Nephron (organoid): Measurements from ENCODE around the gene IGFL1.
"Not testable (repeated sequence)": the region's sequence is repeated elsewhere in the genome, so short reads cannot be mapped to it uniquely, and the experiment has no call there.

ENCODE experiments used
- H3K27ac Mint-ChIP-seq, 3 experiments: 2 replicates each; pipeline ENCODE4 v1.8.0; 2020; ENCODE audit warnings: mixed read lengths in 3 of 3, mild to moderate bottlenecking in 2 of 3, moderate library complexity in 1 of 3
- H3K27me3 Mint-ChIP-seq: 2 replicates; pipeline ENCODE4 v1.8.0; 2021; ENCODE audit warnings: low read depth, mild to moderate bottlenecking, moderate library complexity, mixed read lengths
- H3K36me3 Mint-ChIP-seq: 2 replicates; pipeline ENCODE4 v1.8.0; 2020; ENCODE audit warnings: low read depth, mixed read lengths
- H3K4me1 Mint-ChIP-seq: 2 replicates; pipeline ENCODE4 v1.8.0; 2020; ENCODE audit warnings: mixed read lengths
- H3K4me3 Mint-ChIP-seq, 3 experiments: 2 replicates each; pipeline ENCODE4 v1.8.0; 2020; ENCODE audit warnings: mild to moderate bottlenecking in 3 of 3, mixed read lengths in 3 of 3, moderate library complexity in 2 of 3
- H3K9me3 Mint-ChIP-seq: 2 replicates; pipeline ENCODE4 v1.8.0; 2020; ENCODE audit warnings: mixed read lengths
- TF ChIP-seq, protein P1 (sequence below), 3 experiments: fragments of 200-600 bp; sonication (generic); IDR thresholded peaks; one replicate each; pipeline ENCODE4 v1.5.0; 2021; ENCODE audit warnings: antibody characterized with exemption in 3 of 3; ENCODE audit not compliant: unreplicated experiment in 3 of 3

The IGFL1 gene

DNA sequence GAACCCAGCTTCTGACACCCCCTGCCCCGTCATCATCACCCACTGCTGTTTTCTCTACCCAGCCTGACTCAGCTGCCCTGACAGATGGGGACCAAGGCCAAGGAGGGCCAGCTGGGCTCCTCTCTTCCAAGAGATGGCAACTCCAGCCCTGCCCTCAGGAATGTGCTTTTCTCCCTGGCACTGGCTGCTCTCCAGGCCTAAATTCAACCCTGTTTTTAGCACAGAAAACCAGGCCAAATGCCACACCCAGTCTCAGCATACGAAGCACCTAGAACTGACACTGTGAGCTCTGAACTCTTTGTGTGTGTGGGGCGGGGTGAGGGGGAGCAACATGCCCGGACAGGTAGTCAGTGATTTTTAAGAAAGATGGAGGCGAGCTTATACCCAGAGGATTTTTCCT, 23.4 kb upstream of the IGFL1 start:
- Mint-ChIP-seq H3K36me3 (no peaks in the 10 kb centered on the region), H3K9me3 (peaks cover 2% of the 10 kb centered on the region), H3K27me3 (peaks cover 24% of the 10 kb centered on the region), H3K4me1 (peaks cover 15% of the 10 kb centered on the region), H3K4me3 (no peak overlapping the region), H3K27ac (no peak overlapping the region)
- TF ChIP-seq, protein P1, sequence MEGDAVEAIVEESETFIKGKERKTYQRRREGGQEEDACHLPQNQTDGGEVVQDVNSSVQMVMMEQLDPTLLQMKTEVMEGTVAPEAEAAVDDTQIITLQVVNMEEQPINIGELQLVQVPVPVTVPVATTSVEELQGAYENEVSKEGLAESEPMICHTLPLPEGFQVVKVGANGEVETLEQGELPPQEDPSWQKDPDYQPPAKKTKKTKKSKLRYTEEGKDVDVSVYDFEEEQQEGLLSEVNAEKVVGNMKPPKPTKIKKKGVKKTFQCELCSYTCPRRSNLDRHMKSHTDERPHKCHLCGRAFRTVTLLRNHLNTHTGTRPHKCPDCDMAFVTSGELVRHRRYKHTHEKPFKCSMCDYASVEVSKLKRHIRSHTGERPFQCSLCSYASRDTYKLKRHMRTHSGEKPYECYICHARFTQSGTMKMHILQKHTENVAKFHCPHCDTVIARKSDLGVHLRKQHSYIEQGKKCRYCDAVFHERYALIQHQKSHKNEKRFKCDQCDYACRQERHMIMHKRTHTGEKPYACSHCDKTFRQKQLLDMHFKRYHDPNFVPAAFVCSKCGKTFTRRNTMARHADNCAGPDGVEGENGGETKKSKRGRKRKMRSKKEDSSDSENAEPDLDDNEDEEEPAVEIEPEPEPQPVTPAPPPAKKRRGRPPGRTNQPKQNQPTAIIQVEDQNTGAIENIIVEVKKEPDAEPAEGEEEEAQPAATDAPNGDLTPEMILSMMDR (IDR thresholded peaks at IDR 0.05; ENCODE audit: unreplicated experiment in 3 of 3), result no peak

GRCh38 chr19:46206682-46207081, 22.9 kb upstream of the IGFL1 start:
- Mint-ChIP-seq H3K27ac (no peak overlapping the region), H3K4me1 (peaks cover 20% of the 10 kb centered on the region), H3K9me3 (peaks cover 2% of the 10 kb centered on the region), H3K36me3 (no peaks in the 10 kb centered on the region), H3K4me3 (no peak overlapping the region), H3K27me3 (peaks cover 24% of the 10 kb centered on the region)
- TF ChIP-seq, protein P1 (IDR thresholded peaks at IDR 0.05; ENCODE audit: unreplicated experiment in 3 of 3), result no peak

GRCh38 chr19:46207858-46208257, 21.7 kb upstream of the IGFL1 start:
- Mint-ChIP-seq H3K4me1 (peaks cover 21% of the 10 kb centered on the region), H3K27me3 (peaks cover 22% of the 10 kb centered on the region)
- H3K27ac Mint-ChIP-seq, H3K4me3 Mint-ChIP-seq, H3K36me3 Mint-ChIP-seq, H3K9me3 Mint-ChIP-seq: not testable (repeated sequence)

- TF ChIP-seq, protein P1 (IDR thresholded peaks at IDR 0.05; ENCODE audit: unreplicated experiment in 3 of 3), result no peak
- no peaks in the 10 kb centered on the region for H3K9me3 Mint-ChIP-seq
- H3K36me3 Mint-ChIP-seq, result no peaks in the 10 kb centered on the region
- H3K4me3 Mint-ChIP-seq, result no peak overlapping the region
- no peak overlapping the region for H3K27ac Mint-ChIP-seq
- H3K27me3 Mint-ChIP-seq, result peaks cover 28% of the 10 kb centered on the region
- H3K4me1 Mint-ChIP-seq, result peaks cover 21% of the 10 kb centered on the region
These were observed 20.5 kb upstream of the IGFL1 start for GRCh38 chr19:46209051-46209450.

- H3K4me3 Mint-ChIP-seq, result no peak overlapping the region
- peaks cover 21% of the 10 kb centered on the region for H3K4me1 Mint-ChIP-seq
- no peaks in the 10 kb centered on the region for H3K9me3 Mint-ChIP-seq
- peaks cover 29% of the 10 kb centered on the region for H3K27me3 Mint-ChIP-seq
- H3K27ac Mint-ChIP-seq, result no peak overlapping the region
- H3K36me3 Mint-ChIP-seq, result no peaks in the 10 kb centered on the region
- TF ChIP-seq, protein P1 (IDR thresholded peaks at IDR 0.05; ENCODE audit: unreplicated experiment in 3 of 3), result no peak
These were observed 20.1 kb upstream of the IGFL1 start for GRCh38 chr19:46209472-46209871.

DNA sequence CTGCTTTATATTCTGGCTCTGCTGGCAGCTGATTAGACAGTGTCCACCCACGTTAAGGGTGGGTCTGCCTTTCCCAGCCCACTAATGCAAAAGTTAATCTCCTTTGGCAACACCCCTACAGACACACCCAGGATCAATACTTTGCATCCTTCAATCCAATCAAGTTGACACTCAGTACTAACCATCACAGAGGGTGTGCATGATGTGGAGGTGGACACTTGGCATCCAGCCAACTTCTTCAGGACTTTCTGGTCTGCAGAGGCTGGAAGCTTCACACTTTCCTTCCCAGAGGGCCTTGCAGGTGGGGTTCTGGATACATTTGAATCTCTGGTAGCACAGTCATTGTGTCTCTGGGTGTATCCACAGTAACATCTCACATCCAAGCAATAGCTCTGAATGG, 18.9 kb upstream of the IGFL1 start:
- H3K27ac Mint-ChIP-seq, result no peak overlapping the region
- no peak overlapping the region for H3K4me3 Mint-ChIP-seq
- peaks cover 26% of the 10 kb centered on the region for H3K27me3 Mint-ChIP-seq
- no peaks in the 10 kb centered on the region for H3K9me3 Mint-ChIP-seq
- no peaks in the 10 kb centered on the region for H3K36me3 Mint-ChIP-seq
- TF ChIP-seq, protein P1 (IDR thresholded peaks at IDR 0.05; ENCODE audit: unreplicated experiment in 3 of 3), result no peak
- H3K4me1 Mint-ChIP-seq, result peaks cover 21% of the 10 kb centered on the region
